GM18519 (cell line): ENCODE data around the gene PROM1.

ENCODE experiments used
- ATAC-seq: cut with Tn5 transposase; IDR thresholded peaks from one replicate; pipeline ENCODE4 v1.9.1; 2021; ENCODE audit warnings: mild to moderate bottlenecking, moderate library complexity; ENCODE audit not compliant: unreplicated experiment, low FRiP score

Gene PROM1

DNA sequence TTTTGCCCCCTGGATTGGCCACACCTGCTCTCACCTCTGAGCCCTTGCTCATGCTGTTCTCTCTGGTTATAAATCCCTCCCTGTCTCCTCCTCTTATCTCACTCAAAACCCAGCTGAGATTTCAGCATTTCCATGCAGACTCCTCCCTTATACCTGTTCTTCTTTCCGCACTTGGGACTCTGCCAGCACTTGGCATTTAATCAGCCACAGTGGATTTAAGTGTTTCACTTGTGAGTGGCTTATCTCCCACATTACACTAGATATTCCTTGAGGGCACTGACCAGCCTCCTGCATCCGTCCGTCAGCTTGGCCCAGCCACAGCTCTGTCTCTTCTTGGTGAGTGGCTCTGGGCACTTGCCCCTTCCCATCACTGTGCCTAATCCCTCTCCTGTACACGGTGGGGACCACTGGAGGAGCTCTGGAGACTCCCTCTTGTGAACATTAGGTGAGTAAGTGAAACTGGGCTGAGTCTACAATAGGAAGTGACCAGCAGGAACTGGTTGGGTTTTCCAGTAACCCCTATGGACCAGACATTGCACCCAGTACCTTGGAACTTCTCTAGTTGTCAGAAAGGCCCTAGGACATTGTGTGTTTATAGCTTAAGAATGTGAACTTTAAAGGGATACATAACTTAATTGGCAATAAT is 165.2 kb downstream of the PROM1 start:
- ATAC-seq = no peak
